Measurements from ENCODE around the gene GSE1.

GSE1 gene

DNA sequence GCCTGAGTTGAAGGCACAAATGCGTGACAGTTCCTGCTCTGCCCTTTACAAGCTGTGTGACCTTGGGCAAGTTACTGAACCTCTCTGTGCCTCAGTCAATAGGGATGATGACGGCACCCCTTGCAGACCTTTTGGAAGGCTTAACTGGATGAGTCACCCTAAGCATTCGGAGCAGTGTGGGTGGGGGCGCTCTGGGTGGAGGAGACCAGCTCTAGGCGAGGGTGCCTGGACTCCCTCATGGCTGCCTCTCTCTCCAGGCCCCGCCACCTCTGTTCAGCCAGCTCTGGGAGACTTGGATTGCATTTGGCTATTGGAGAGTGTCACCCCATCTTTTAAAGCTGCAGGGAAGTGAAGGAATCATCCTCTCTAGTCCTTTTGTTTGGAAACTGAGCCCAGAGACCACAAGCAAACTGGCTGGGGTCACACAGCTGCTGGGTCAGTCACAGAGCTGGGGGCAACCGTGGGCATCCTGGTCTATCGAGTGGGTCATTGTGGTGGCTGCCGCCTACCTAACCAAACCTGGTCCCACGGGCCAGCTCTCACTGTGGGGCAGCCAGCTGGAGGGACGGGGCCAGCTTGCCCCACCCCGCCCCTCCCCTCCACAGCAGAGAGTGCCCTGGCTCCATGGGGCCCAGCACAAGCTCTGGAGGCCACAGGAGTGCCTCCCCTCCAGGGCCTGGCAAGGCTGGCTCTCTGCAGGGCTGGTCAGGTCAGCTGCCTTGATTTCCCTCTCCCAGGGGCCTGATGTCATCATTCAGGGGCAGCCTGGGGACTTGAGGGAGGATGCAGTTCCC is 20.2 kb upstream of the GSE1 start:
- no peak for TF ChIP-seq CTCF (conservative IDR thresholded peaks at IDR 0.05; ENCODE audit: low read depth, low read length)
- H3K4me3 ChIP-seq (ENCODE audit: low read depth, low read length), result no peak overlapping the region
- peak; percentile 51 for DNase-seq (ENCODE audit: low read depth)

DNA sequence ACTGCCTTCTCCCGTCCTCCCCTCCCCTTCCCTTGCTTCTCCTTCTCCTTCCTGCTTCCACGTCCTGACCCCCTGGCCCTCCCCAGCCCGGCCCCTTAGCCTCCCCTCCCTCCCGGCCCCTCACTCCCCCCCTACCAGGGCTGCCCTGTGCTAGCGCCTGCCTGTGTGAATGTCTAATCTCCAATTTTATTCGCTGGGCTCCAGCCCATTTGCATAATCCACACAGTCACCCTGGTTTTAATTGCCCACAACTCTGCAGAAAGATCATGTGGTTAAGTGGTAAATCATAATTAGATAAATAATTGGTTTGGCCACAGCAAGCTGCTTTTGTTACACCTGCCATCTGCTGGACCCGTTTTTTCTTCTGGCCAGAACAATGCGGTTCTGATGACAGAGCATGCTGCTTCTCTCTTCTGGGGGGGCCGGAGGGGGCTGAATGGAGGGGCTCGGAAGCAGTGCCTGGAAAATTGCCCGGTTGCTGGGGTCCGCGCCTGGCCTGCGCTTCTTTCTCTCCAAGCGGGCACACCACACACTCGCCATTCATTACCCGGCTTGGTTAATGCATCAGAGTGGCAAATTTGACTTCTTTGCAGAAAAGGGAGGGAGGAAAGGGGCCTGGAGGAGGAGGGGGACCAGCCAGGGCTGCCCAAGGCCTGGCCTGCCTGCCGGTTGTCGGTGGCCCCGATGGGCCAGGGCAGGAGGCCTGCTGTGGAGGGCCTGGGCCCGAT is 19.5 kb upstream of the GSE1 start:
- DNase-seq (ENCODE audit: low read depth), result no peak
- no peak overlapping the region for H3K4me3 ChIP-seq (ENCODE audit: low read depth, low read length)
- TF ChIP-seq CTCF (conservative IDR thresholded peaks at IDR 0.05; ENCODE audit: low read depth, low read length), result no peak

DNA sequence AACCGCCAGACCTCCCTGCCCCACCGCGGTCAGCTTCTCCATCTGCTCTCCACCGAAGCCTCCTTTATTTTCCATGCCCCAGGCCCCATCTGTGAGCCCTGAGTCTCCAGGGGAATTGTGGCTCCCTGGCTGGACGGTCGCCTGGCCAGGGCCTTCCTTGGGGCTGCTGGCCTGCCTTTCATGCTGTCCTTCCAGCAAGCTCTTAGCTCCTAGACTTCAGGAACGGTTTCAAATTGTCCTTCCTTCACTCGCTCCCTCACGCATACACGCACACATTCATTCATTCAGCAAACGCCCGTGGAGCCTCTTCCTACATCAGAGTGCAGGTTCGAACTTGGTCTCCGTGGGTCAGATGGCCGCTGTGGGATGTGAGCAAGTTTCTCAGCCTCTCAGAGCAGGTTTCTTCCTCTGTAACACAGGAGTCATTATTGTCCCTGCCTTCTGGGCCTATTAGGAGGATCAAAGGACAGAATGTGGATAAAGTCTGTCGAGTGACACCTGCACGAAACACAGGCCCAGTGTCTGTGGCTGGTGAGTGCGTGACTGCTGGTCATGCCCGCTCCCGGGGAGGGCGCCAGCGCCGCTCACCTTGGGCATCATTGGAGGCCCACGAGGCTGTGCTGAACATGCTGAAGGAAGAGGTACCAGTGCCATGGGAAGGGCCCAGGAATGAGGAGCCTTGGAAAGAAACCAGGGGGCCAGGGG is 18.7 kb upstream of the GSE1 start:
- TF ChIP-seq CTCF (conservative IDR thresholded peaks at IDR 0.05; ENCODE audit: low read depth, low read length), result no peak
- DNase-seq (ENCODE audit: low read depth), result no peak
- no peak overlapping the region for H3K4me3 ChIP-seq (ENCODE audit: low read depth, low read length)

GRCh38 chr16:85594978-85595661 is 18.0 kb upstream of the GSE1 start:
- TF ChIP-seq CTCF (conservative IDR thresholded peaks at IDR 0.05; ENCODE audit: low read depth, low read length), result no peak
- H3K4me3 ChIP-seq (ENCODE audit: low read depth, low read length), result no peak overlapping the region
- no peak for DNase-seq (ENCODE audit: low read depth)

DNA sequence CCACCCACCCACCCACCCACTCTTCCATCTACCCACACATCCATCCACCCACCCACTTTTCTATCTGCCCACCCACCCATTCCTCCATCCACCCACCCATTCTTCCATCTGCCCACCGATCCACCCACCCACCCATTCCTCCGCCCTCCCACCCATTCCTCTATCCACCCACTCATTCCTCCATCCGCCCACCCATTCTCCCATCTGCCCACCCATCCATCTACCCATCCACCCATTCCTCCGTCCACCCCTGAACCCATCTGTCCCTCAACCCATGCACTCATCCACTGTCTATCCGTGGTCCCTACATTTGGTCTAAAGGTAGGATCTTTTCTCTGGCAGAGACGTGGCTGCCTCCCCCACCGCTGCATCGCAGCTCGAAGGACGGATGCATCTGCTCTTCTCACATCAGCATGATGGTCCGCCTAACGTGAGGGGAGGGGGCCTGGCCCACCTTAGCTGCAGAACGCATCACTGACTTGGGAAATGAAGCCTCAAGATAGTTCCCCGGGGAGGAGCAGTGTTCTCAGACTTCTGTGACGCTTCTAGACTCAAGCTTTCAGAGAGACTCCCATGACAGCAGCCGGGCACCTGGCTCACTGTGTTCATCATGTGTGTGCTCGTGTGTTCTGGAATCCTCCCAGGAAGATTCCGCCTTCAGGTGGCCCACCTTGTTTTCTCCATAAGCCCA is 17.2 kb upstream of the GSE1 start:
- TF ChIP-seq CTCF (conservative IDR thresholded peaks at IDR 0.05; ENCODE audit: low read depth, low read length), result no peak
- no peak overlapping the region for H3K4me3 ChIP-seq (ENCODE audit: low read depth, low read length)
- DNase-seq (ENCODE audit: low read depth), result no peak

GRCh38 chr16:85598141-85598540 is 15.0 kb upstream of the GSE1 start:
- DNase-seq (ENCODE audit: low read depth), result no peak
- H3K4me3 ChIP-seq (ENCODE audit: low read depth, low read length), result no peak overlapping the region
- no peak for TF ChIP-seq CTCF (conservative IDR thresholded peaks at IDR 0.05; ENCODE audit: low read depth, low read length)
